Activated T-cell treated with anti-CD3 and anti-CD28 coated beads for 48 hours (primary cell): ENCODE measurements around the gene LIMK2.
A peak's percentile ranks its signal among the peaks of the same experiment; 100 is the strongest.

Experiments used
- DNase-seq: peaks from one replicate; pipeline ENCODE4 v3.0.0-alpha.2; 2020; ENCODE audit warnings: low read depth

Gene LIMK2

DNA sequence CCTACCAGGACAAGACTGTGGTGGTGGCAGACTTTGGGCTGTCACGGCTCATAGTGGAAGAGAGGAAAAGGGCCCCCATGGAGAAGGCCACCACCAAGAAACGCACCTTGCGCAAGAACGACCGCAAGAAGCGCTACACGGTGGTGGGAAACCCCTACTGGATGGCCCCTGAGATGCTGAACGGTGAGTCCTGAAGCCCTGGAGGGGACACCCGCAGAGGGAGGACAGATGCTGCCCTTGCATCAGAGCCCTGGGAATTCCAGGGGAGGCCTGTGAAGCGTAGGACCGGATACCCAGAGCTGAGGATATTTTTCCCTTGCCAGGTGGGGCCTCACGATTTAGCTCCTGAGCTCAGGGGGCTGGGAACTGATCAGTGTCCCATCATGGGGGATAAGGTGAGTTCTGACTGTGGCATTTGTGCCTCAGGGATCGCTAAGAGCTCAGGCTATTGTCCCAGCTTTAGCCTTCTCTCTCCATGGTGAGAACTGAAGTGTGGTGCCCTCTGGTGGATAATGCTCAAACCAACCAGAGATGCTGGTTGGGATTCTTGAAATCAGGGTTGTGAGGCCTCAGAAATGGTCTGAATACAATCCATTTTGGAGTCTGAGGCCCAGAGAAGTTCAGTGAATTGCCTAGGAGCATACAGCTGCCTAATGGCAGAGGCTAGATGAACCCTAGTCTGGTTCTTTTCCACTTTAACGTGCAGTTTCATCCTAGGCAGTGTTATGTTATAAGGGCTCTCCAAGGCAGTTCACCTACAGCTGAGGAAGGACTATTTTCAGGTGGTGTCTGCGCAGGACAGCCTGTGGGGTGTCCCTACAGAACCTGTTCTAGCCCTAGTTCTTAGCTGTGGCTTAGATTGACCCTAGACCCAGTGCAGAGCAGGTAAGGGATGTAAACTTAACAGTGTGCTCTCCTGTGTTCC is 60.7 kb downstream of the LIMK2 start:
- no peak for DNase-seq

DNA sequence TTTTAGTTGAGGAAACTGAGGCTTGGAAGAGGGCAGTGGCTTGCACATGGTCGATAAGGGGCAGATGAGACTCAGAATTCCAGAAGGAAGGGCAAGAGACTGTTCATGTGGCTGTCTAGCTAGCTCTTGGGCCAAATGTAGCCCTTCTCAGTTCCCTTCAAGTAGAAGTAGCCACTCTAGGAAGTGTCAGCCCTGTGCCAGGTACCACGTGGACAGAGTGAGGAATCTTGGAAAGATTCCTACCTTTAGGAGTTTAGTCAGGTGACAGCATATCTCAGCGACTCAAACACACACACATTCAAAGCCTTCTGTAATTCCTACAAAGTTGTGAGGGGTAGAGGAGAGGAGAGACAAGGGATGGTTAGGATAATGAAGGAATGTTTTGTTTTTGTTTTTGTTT is 61.9 kb downstream of the LIMK2 start:
- no peak for DNase-seq

DNA sequence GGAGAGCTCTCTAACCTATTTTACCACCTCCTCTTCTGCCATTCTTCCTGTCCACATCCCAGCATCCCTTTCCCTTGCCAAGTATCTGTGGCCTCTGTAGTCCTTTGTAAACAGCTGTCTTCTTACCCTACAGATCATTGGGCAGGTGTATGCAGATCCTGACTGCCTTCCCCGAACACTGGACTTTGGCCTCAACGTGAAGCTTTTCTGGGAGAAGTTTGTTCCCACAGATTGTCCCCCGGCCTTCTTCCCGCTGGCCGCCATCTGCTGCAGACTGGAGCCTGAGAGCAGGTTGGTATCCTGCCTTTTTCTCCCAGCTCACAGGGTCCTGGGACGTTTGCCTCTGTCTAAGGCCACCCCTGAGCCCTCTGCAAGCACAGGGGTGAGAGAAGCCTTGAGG is 62.9 kb downstream of the LIMK2 start:
- DNase-seq = no peak

DNA sequence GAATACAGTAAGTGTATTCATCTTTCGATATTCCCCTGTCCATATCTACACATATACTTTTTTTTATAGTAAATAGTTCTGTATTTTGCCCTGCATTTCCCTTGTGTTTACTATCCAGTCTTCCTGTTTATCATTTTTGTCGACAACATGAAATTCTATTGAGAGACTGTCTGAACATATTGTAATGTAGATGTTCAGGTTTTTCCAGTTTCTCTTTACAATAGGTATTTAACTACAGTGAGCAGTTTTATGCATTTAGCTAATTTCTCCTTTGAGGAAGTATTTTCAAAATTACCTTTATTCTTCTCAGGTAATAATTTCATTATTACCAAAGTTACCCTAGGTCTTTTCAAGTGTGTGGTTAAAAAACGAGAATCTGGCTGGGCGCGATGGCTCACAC is 63.5 kb downstream of the LIMK2 start:
- no peak for DNase-seq

DNA sequence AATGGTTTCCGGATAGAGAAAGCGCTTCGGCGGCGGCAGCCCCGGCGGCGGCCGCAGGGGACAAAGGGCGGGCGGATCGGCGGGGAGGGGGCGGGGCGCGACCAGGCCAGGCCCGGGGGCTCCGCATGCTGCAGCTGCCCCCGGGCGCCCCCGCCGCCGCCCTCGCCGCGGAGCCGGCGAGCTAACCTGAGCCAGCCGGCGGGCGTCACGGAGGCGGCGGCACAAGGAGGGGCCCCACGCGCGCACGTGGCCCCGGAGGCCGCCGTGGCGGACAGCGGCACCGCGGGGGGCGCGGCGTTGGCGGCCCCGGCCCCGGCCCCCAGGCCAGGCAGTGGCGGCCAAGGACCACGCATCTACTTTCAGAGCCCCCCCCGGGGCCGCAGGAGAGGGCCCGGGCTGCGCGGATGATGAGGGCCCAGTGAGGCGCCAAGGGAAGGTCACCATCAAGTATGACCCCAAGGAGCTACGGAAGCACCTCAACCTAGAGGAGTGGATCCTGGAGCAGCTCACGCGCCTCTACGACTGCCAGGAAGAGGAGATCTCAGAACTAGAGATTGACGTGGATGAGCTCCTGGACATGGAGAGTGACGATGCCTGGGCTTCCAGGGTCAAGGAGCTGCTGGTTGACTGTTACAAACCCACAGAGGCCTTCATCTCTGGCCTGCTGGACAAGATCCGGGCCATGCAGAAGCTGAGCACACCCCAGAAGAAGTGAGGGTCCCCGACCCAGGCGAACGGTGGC is 64.5 kb downstream of the LIMK2 start:
- DNase-seq = no peak

- DNase-seq = no peak
These were observed 65.6 kb downstream of the LIMK2 start for GRCh38 chr22:31277741-31278140.

DNA sequence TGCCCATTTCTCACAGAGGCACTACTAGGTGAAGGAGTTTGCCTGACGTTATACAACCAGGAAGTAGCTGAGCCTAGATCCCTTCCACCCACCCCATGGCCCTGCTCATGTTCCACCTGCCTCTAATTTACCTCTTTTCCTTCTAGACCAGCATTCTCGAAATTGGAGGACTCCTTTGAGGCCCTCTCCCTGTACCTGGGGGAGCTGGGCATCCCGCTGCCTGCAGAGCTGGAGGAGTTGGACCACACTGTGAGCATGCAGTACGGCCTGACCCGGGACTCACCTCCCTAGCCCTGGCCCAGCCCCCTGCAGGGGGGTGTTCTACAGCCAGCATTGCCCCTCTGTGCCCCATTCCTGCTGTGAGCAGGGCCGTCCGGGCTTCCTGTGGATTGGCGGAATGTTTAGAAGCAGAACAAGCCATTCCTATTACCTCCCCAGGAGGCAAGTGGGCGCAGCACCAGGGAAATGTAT is 66.1 kb downstream of the LIMK2 start:
- no peak for DNase-seq

DNA sequence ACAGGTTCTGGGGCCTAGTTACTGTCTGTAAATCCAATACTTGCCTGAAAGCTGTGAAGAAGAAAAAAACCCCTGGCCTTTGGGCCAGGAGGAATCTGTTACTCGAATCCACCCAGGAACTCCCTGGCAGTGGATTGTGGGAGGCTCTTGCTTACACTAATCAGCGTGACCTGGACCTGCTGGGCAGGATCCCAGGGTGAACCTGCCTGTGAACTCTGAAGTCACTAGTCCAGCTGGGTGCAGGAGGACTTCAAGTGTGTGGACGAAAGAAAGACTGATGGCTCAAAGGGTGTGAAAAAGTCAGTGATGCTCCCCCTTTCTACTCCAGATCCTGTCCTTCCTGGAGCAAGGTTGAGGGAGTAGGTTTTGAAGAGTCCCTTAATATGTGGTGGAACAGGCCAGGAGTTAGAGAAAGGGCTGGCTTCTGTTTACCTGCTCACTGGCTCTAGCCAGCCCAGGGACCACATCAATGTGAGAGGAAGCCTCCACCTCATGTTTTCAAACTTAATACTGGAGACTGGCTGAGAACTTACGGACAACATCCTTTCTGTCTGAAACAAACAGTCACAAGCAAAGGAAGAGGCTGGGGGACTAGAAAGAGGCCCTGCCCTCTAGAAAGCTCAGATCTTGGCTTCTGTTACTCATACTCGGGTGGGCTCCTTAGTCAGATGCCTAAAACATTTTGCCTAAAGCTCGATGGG is 66.7 kb downstream of the LIMK2 start:
- DNase-seq = no peak

- no peak for DNase-seq
These were observed 67.2 kb downstream of the LIMK2 start for GRCh38 chr22:31279327-31279669.

- no peak for DNase-seq
These were observed 67.9 kb downstream of the LIMK2 start for GRCh38 chr22:31279821-31280505.

GRCh38 chr22:31281733-31282132 is 69.6 kb downstream of the LIMK2 start:
- no peak for DNase-seq

GRCh38 chr22:31282748-31283468 is 70.8 kb downstream of the LIMK2 start:
- DNase-seq = no peak

DNA sequence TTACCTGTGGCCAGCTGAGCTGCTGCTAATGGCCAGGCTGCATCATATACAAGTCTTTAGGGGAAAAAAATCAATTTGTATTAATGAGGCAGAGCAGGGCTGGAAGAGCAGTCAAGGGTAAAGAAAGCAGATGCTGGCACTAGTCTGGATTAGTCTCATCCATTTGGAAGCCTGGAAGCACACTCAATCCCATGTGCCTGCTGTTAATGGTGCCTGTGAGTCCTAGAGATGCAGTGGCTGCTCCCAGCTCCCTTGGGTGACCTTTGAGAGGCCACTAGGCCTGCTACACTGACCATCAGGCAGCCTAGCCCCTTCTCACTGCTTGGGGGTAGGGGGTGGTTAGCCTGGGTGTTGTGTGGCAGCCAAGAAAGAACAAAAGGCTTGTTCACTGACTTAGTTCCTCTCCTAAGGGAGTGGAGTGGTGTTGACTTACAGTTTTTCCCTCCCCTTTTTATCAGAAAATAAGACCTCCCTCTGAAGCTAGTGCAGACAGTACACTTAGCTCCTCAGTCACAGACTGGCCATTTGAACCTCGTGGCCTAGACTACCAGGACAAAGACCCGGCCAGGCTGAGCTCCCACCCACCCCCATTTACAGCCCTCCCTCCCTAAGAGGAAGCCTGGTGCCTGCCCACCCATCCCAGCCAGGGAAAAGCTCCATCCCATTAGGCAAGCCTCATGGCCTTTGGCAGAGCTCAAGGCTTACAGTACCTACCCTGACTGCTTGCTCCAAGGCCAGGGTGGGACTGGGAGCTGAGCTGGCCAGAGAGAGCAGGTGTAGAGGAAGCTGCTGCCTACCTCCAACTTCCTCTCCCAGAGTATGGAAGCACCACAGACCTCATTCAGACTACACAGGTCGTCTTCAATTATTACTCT is 72.4 kb downstream of the LIMK2 start:
- DNase-seq = no peak

DNA sequence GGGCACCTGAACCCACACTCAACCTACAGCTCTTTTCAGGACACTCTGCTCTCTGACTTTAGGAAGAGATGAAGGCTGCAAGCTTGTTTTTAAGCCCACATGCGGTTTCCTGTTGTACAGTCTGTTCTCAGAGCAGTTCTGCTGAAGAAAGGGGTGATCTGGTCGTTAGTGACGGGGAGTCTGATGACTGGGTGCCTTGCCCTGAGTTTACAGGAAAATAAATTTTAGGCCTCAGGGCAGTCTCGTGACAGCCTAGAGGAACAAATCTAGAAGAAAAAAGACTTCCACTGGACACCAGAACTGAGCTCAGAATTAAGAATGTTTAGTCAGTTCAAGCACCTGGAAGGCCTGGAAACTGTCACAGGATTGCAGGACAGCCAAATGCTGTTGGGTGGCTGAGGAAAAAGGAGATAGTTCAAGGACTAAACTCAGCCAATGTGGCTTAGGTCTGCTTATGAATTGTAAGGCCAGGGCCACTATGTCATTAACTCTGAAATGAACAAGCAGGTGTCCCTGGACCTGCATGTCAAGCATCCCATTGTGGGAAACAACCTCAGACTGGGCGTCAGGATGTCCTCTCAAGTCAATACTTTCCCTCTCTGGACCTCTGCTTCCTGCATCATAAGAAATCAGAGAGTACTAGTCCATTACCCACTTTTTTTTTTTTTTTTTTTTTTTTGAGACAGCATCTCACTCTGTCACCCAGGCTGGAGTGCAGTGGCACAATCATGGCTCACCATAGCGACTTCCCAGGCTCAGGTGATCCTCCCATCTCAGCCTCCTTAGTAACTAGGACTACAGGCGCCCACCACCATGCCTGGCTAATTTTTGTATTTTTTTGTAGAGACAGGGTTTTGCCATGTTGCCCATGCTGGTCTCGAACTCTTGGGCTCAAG is 74.5 kb downstream of the LIMK2 start:
- peak; percentile 38 for DNase-seq

DNA sequence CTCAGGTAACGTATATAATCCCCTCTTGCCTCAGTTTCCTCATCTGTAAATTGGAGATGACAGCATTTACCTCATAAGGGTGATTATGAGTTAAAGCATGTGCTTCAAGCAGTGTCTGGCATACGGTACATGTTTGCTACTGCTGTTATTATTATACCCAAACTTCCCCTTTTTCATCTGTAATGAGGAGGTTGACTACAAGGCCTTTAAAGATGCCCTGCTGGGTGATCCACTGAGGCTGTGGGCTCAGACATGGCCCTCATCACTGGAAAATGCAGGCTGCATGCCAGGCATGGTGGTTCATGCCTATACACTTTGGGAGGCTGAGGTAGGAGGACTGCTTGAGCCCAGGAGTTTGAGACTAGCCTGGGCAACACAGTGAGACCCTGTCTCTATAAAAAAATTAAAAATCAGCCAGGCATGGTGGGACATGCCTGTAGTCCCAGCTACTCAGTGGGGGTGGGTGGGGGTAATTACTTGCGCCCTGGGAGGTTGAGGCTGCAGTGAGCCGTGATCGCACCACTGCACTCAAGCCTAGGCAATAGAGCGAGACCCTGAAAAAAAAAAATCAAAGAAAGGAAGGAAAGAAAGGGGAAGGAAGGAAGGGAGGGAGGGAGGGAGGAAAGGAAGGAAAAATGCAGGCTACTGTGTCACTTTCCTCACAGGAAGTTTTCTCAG is 75.9 kb downstream of the LIMK2 start:
- no peak for DNase-seq

DNA sequence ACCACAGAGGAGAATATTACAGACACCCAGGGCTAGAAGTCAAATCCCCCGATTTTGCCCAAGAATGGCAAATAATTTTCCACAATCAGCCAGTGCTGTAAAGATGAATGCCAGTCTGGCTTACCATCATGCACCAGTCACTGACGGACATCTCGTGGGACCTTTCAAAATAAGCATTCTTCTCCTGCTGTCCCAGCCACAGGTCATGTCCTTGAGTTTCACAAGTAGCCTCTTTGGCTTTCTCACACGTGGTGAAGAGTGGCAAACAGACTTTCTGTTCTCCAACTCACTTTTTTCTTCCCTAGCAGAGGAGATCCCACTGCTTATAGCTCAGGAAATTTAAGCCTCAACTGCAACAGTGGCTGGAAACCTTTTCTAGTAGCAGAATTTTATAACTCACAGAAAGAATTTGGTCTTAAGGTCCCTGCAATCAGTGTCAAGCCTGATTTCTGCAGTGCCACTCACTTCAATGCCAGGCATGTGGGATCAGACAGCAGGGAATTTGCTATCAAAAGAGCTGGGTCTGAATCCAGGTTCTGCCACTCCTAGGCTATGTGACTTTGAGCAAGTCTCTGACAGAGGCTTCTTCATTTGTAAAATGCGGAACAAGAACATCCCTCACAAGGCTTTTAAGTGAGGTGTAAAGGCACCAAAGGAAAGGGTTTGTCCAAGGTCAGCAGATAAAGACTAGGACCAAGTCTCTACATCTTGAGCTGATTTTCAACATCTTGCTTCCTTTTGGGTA is 76.6 kb downstream of the LIMK2 start:
- DNase-seq = no peak

- no peak for DNase-seq
These were observed 77.2 kb downstream of the LIMK2 start for GRCh38 chr22:31289344-31289743.
